ENCODE data around the gene TYW1.
"Not testable (repeated sequence)": the region's sequence is repeated elsewhere in the genome, so short reads cannot be mapped to it uniquely, and the experiment has no call there.

DNA sequence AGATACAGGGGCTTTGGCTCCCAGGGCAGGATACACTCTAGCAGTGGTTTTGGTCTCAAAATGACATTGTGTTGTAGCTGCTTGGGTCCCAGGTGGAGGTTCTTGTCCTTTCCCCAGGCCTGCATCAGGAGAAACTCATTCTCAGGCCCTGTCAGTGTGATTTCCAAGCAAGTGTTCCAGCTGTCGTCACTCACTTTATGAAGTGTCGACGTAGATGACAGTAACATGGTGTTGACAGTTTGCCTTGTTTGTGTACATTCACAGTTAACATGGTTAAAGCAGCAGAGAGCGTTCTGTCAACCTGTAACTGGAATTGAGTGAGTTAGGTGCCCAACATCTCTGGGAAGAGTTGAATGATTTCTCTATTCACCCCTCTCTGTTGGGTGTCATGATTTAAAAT lies 86.2 kb downstream of the TYW1 start:
- TF ChIP-seq, protein P1, sequence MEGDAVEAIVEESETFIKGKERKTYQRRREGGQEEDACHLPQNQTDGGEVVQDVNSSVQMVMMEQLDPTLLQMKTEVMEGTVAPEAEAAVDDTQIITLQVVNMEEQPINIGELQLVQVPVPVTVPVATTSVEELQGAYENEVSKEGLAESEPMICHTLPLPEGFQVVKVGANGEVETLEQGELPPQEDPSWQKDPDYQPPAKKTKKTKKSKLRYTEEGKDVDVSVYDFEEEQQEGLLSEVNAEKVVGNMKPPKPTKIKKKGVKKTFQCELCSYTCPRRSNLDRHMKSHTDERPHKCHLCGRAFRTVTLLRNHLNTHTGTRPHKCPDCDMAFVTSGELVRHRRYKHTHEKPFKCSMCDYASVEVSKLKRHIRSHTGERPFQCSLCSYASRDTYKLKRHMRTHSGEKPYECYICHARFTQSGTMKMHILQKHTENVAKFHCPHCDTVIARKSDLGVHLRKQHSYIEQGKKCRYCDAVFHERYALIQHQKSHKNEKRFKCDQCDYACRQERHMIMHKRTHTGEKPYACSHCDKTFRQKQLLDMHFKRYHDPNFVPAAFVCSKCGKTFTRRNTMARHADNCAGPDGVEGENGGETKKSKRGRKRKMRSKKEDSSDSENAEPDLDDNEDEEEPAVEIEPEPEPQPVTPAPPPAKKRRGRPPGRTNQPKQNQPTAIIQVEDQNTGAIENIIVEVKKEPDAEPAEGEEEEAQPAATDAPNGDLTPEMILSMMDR (IDR thresholded peaks at IDR 0.05) = not testable (repeated sequence)
- not testable (repeated sequence) for TF ChIP-seq POLR2A (IDR thresholded peaks at IDR 0.05)
